ENCODE results near the gene SMIM45.

DNA sequence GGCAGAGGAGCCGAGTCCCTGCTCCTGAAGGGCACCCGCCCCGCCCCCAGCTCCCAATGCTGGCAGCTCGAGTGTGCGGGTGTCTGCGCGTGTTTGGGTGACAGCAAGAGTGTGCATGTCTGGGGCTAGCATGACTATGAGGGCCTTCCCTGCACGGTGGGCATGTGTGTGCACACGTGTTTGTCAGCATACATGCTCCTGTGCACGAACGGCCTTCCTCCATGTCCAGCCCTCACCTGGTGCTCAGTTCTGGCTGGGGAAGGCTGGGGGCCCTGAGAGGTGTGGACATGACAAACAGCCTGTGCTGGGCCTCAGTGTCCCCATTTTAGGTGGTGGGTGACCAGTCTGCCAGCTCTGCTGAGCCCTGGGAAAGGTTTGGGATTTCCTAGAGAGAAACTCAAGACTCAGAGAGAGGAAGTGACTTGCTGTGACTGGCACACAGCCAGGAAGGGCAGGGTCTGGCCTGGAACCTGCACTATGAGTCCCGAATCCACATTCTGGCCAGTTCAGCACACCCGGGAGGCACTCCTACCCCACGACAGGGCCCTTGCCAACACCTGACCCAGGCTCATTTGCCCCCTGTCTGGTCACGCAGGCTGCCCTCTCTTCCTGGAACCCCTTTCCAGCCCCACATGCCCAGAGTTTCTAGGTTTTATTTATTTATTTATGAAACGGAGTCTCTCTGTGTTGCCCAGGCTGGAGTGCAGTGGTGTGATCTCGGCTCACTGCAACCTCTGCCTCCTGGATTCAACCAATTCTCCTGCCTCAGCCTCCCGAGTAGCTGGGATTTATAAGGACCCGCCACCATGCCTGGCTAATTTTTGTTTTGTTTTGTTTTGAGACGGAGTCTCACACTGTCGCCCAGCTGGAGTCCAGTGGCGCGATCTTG lies 33.8 kb upstream of the SMIM45 start:
- TF ChIP-seq, protein P1, sequence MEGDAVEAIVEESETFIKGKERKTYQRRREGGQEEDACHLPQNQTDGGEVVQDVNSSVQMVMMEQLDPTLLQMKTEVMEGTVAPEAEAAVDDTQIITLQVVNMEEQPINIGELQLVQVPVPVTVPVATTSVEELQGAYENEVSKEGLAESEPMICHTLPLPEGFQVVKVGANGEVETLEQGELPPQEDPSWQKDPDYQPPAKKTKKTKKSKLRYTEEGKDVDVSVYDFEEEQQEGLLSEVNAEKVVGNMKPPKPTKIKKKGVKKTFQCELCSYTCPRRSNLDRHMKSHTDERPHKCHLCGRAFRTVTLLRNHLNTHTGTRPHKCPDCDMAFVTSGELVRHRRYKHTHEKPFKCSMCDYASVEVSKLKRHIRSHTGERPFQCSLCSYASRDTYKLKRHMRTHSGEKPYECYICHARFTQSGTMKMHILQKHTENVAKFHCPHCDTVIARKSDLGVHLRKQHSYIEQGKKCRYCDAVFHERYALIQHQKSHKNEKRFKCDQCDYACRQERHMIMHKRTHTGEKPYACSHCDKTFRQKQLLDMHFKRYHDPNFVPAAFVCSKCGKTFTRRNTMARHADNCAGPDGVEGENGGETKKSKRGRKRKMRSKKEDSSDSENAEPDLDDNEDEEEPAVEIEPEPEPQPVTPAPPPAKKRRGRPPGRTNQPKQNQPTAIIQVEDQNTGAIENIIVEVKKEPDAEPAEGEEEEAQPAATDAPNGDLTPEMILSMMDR (conservative IDR thresholded peaks at IDR 0.05; ENCODE audit: low read depth, low read length): no peak
- TF ChIP-seq EZH2 (IDR thresholded peaks at IDR 0.05; ENCODE audit: low read length, unreplicated experiment): no peak

All from PC-3 (cell line).